GM12864 (cell line): ENCODE measurements around the gene LARGE1.

ENCODE experiments used
- DNase-seq: peaks from one replicate; pipeline ENCODE4 v3.0.0-alpha.2; 2011; ENCODE audit warnings: low read depth
- H3K4me3 ChIP-seq: 2 replicates; pipeline ENCODE4 v1.5.1; 2011; ENCODE audit warnings: mild to moderate bottlenecking, low read depth, low read length, control low read depth
- CTCF ChIP-seq: IDR thresholded peaks from 2 replicates; pipeline ENCODE4 v1.5.1; 2011; ENCODE audit warnings: low read depth, mild to moderate bottlenecking, moderate library complexity, low read length, control low read depth, inconsistent platforms; ENCODE audit errors: missing control alignments

The LARGE1 gene

GRCh38 chr22:33757802-33758483, 162.3 kb downstream of the LARGE1 start:
- DNase-seq, result no peak
- H3K4me3 ChIP-seq, result no peak overlapping the region
- TF ChIP-seq CTCF, result no peak

GRCh38 chr22:33757041-33757801, 163.1 kb downstream of the LARGE1 start:
- no peak for DNase-seq
- TF ChIP-seq CTCF, result no peak
- H3K4me3 ChIP-seq, result no peak overlapping the region

DNA sequence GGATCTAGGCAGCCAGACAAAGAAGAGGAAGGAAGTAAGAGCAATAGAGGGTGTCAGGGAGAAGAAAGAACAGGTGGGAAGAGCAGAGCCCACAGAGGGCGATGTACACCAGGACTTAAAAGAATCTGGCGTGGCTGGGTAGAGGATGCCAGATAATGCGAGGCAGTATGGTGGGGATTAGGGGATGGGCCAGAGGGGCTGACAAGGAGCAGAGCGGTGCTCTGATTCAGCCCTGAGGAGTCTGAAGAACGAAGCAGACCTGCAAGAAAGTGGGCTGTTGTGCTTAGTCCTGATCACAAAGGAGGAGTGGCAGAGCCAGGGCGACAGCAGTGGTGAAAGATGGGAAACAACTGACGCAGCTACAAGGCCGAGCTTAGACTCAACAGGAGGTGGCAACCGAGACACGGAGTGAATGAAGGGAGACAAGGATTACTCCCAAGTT, 163.7 kb downstream of the LARGE1 start:
- no peak for DNase-seq
- H3K4me3 ChIP-seq, result no peak overlapping the region
- peak; percentile 13 for TF ChIP-seq CTCF

DNA sequence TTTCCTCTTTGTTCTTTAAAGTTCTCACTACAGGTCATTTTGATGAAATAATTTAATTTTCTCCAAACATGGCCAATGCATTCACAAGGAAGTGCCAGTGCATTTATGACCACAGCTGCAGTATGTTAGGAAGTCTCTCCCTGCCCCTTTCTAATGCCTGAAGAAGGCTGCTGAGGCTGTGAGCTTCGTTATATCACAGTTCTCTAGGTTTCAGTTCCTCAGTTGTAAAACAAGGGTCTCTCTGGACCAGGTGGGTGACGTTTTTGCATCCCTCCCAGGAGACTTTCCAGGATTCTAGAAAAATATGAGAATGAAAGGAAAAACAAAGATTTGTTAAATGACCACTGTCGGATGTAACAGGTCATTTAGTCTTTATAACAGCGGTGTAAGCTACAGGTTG, 171.6 kb downstream of the LARGE1 start:
- no peak for TF ChIP-seq CTCF
- no peak overlapping the region for H3K4me3 ChIP-seq
- DNase-seq, result no peak

- TF ChIP-seq CTCF, result no peak
- no peak overlapping the region for H3K4me3 ChIP-seq
- no peak for DNase-seq
These were observed 172.6 kb downstream of the LARGE1 start for GRCh38 chr22:33747576-33748180.

DNA sequence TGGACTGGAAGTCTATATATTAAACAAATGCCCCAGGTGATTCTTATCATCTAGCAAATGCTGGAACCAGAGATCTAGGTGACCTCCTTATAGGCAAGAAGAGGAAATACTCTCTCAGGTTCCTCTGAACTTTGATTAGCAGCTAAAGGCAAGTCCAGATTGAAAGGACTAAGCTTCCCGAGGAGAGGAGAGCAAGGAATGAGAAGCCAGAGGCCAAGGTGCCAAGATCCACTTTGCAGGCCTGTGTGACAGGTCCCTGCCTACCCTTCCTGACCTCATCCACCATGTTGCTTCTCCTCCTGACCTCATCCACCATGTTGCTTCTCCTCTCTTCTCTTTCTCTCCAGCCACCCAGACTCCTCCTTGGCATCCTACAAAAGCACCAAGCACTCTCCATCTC, 173.2 kb downstream of the LARGE1 start:
- H3K4me3 ChIP-seq, result no peak overlapping the region
- no peak for DNase-seq
- TF ChIP-seq CTCF, result no peak

- no peak for DNase-seq
- H3K4me3 ChIP-seq, result no peak overlapping the region
- TF ChIP-seq CTCF, result no peak
These were observed 173.8 kb downstream of the LARGE1 start for GRCh38 chr22:33746501-33746928.
